ENCODE measurements around the gene STAG1. TPM values are rescaled to one million over a fixed set of nuclear protein-coding genes. Genes with fewer than 3 reads are reported as not detected.

The STAG1 gene
- total and polyA plus RNA-seq, 9 of the 15 experiments (the other 6 are each of a cell fraction or from before 2014, with no cell fraction given), result 2.7 to 17.7 (median 8.8) TPM

DNA sequence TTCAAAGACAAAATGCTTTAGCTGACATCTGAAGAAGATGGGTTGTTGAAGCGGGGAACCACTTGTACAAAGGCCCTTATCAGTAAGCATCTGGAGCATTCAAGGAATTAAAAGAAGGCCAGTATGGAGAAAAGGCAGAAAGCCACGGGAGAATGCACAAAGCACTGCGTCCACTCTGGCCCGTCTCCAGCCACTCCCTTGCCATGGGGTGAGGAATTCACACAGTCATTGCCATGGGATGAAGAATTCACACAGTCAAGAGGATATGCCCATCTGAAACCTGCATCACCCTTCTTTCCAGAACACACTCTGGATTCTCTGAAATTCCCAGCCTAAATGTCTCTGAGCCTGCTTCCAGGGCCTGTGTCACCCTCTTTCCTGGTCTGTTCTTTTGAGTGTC is 26.7 kb upstream of the STAG1 start:
- Histone ChIP-seq H3K4me1 (replicated peaks in 1 of 2; ENCODE audit: control insufficient read depth in 2 of 2, insufficient read depth in 2 of 2, low read length in 2 of 2) (no peaks in the 10 kb centered on the region), H2AFZ (ENCODE audit: low read depth, low read length) (0 out of 2 replicates have a peak overlapping the region, but pooled peaks have one; percentile 45), H3K9ac (ENCODE audit: insufficient read depth in 1 of 2, low read depth in 2 of 2, low read length in 2 of 2) (no peak overlapping the region), H3K9me1 (ENCODE audit: control insufficient read depth, insufficient read depth, low read length) (no peaks in the 10 kb centered on the region), H3K27me3 (ENCODE audit: control insufficient read depth in 2 of 2, insufficient read depth in 2 of 2, low read length in 2 of 2) (no peaks in the 10 kb centered on the region), H3K4me3 (no peak overlapping the region), H3K27ac (ENCODE audit: extremely low read depth, low read depth, low read length) (no peak overlapping the region), H3K36me3 (ENCODE audit: control insufficient read depth, insufficient read depth, low read length) (no peaks in the 10 kb centered on the region), H4K20me1 (replicated peaks; ENCODE audit: control insufficient read depth, insufficient read depth, low read length) (no peaks in the 10 kb centered on the region), H3K79me2 (ENCODE audit: control insufficient read depth, insufficient read depth, low read length) (no peaks in the 10 kb centered on the region), H3K9me3 (replicated peaks; ENCODE audit: control insufficient read depth, insufficient read depth, low read depth, low read length) (no peaks in the 10 kb centered on the region), H3K4me2 (ENCODE audit: insufficient read depth, low read length) (no peak overlapping the region)
- CTCF ChIA-PET (ENCODE audit: low intra/inter-chr PET ratio), result no interaction called here
- 3% methylated on average over 4 of the region's 4 CpGs for WGBS (ENCODE audit: insufficient coverage, low coverage, missing lambda C conversion rate)
- FAIRE-seq, result no peak
- POLR2A ChIA-PET, result interaction anchor here (1.0 kb wide), 1 partner anchor 11 kb away, joined by 3 read pairs; no protein-coding TSS in a partner anchor
- in situ Hi-C loops (cut with MboI) (no loop called here), intact Hi-C loops (cut with micrococcal nuclease) (no loop called here)
- ATAC-seq, result no peak
- no peak for TF ChIP-seq HSF4 (CRISPR knock-in tag; IDR thresholded peaks at IDR 0.05; ENCODE audit: borderline replicate concordance)
- no peak for TF ChIP-seq ZNF707 (CRISPR knock-in tag; conservative IDR thresholded peaks at IDR 0.05)
- TF ChIP-seq TRIM24 (IDR thresholded peaks at IDR 0.05), result no peak
- no peak for TF ChIP-seq ATF1 (CRISPR knock-in tag; IDR thresholded peaks at IDR 0.05)
- TF ChIP-seq ATF1 (tag; IDR thresholded peaks at IDR 0.05), result no peak
- no peak for TF ChIP-seq ASH1L (IDR thresholded peaks at IDR 0.05; ENCODE audit: borderline replicate concordance, low read depth, partially characterized antibody)
- BruUV-seq (replicated peaks), result no TSS peak
- no peak for DNase-seq (ENCODE audit: extremely low read depth in 1 of 4, low spot score in 3 of 4)

DNA sequence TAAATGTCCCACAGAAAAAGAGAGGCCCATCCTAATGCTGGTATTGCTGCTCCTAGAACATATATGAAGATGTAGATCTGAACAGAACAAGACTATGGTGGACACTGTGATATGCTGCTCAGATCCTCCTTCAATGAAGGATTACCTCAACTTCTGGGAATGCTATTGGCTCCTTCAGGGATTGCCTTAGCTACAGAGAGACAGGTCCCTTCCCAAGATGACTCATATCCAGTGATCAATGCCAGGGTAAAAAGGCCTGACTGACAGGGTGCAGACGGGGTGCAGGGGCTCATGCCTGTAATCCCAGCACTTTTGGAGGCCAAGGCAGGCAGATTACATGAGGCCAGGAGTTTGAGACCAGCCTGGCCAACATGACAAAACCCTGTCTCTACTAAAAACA is 20.5 kb upstream of the STAG1 start:
- Histone ChIP-seq H4K20me1 (replicated peaks; ENCODE audit: control insufficient read depth, insufficient read depth, low read length) (no peaks in the 10 kb centered on the region), H3K36me3 (ENCODE audit: control insufficient read depth, insufficient read depth, low read length) (no peaks in the 10 kb centered on the region), H3K27ac (ENCODE audit: extremely low read depth, low read depth, low read length) (no peak overlapping the region), H3K9ac (ENCODE audit: insufficient read depth in 1 of 2, low read depth in 2 of 2, low read length in 2 of 2) (no peak overlapping the region), H2AFZ (ENCODE audit: low read depth, low read length) (no peak overlapping the region), H3K9me1 (ENCODE audit: control insufficient read depth, insufficient read depth, low read length) (no peaks in the 10 kb centered on the region), H3K4me3 (no peak overlapping the region), H3K79me2 (ENCODE audit: control insufficient read depth, insufficient read depth, low read length) (no peaks in the 10 kb centered on the region), H3K27me3 (ENCODE audit: control insufficient read depth in 2 of 2, insufficient read depth in 2 of 2, low read length in 2 of 2) (no peaks in the 10 kb centered on the region), H3K4me1 (replicated peaks in 1 of 2; ENCODE audit: control insufficient read depth in 2 of 2, insufficient read depth in 2 of 2, low read length in 2 of 2) (no peaks in the 10 kb centered on the region), H3K9me3 (replicated peaks; ENCODE audit: control insufficient read depth, insufficient read depth, low read depth, low read length) (no peaks in the 10 kb centered on the region), H3K4me2 (ENCODE audit: insufficient read depth, low read length) (no peak overlapping the region)
- intact Hi-C loops (cut with micrococcal nuclease) (no loop called here), in situ Hi-C loops (cut with MboI) (loop anchor here (25.0 kb wide), 1 partner anchor 1190 kb away; no protein-coding TSS in a partner anchor)
- ATAC-seq, result no peak
- no TSS peak for BruUV-seq (replicated peaks)
- TF ChIP-seq HLTF (IDR thresholded peaks at IDR 0.05) (no peak), KAT2B (IDR thresholded peaks at IDR 0.05; ENCODE audit: low read depth, low read length) (no peak), SNIP1 (IDR thresholded peaks at IDR 0.05; ENCODE audit: low read depth) (no peak), E2F3 (CRISPR knock-in tag; IDR thresholded peaks at IDR 0.05) (no peak), LARP7 (IDR thresholded peaks at IDR 0.05) (no peak), HSF4 (CRISPR knock-in tag; IDR thresholded peaks at IDR 0.05; ENCODE audit: borderline replicate concordance) (no peak), RAD51 (IDR thresholded peaks at IDR 0.05; ENCODE audit: borderline replicate concordance, low read depth) (no peak), POLR2AphosphoS5 (IDR thresholded peaks at IDR 0.05; ENCODE audit: control insufficient read depth, insufficient read depth, low read depth, low read length) (no peak), ZBTB8A (IDR thresholded peaks at IDR 0.05; ENCODE audit: partially characterized antibody) (no peak)
- no peak for FAIRE-seq
- ChIA-PET CTCF (ENCODE audit: low intra/inter-chr PET ratio) (no interaction called here), POLR2A (interaction anchor here (1.2 to 1.3 kb wide), 2 partner anchors 14 to 20 kb away, joined by 5 to 6 read pairs; partner anchors contain the start of gene STAG1)
- no CpG with 5 or more reads among the region's 1 CpG for WGBS (ENCODE audit: insufficient coverage, low coverage, missing lambda C conversion rate)
- no peak for DNase-seq (ENCODE audit: extremely low read depth in 1 of 4, low spot score in 3 of 4)

Data from K562 (cell line).